ENCODE data around the gene SLC6A15.

Gene SLC6A15

DNA sequence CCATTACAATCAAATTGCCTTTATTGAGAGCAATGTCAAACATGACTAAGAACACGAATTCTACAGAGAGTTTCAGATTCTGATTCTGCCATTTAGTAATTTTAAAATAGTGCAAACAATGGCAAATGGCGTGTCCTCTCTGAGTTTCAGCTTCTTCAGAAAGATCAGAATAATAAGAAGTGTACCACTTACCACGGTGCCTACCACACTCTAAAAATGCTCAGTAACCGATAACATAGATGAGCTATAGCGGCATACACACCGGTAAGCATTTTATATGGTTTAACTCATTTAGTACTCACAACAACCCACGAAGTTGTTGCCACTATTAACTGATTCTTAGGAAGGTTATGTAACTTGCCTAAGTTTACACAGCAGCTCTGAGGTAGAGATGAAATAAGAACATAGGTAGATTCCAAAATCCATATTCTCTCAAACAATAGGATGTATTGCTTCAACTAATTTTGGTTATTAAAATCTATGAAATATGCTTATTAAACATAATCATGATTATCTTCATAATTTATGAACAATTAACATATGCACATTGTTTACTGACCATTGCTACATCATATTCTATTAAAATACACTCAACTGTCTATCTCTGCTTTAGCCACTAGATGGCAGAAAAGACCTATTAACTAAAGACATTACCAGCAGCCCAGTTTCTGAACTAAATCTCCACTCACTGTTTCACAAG lies 38.3 kb downstream of the SLC6A15 start:
- DNase-seq (ENCODE audit: low read depth), result peak; percentile 34

GRCh38 chr12:84862186-84862585 lies 50.4 kb downstream of the SLC6A15 start:
- DNase-seq (ENCODE audit: low read depth), result no peak

GRCh38 chr12:84860718-84861117 lies 51.9 kb downstream of the SLC6A15 start:
- DNase-seq (ENCODE audit: low read depth), result no peak

- DNase-seq (ENCODE audit: low read depth), result no peak
Observed at GRCh38 chr12:84858796-84859195, 53.8 kb downstream of the SLC6A15 start.

- no peak for DNase-seq (ENCODE audit: low read depth)
Observed at GRCh38 chr12:84857525-84858208, 54.9 kb downstream of the SLC6A15 start.

GRCh38 chr12:84856156-84856900 lies 56.3 kb downstream of the SLC6A15 start:
- DNase-seq (ENCODE audit: low read depth), result peak; percentile 6

- no peak for DNase-seq (ENCODE audit: low read depth)
Observed at GRCh38 chr12:84843593-84844144, 68.9 kb downstream of the SLC6A15 start.

DNA sequence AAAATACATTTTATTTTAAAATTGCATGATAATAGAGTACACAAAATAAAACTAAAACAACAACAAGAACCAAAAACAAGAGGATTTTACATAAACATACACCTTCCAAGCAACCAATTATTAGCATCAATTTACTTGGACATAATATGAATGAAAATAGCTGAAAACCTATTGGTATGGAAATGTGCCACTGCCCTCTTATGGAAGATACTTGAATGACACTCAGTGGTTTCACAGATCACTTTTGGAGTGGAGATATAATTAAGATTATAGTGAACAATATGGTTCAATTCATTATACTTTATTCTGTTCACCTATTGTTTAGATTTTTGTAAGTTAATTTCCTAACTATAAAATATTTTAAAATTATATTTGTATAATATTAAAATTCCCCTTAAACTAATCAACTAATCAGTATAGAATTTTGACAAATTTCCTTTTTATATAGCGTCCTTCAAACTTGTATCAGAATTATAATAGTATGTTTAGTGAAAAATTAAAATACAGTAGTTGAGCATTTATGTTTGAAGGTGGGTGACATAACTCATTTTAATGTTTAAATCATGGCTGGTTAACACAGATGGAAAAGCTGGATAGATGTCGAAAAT lies 70.1 kb downstream of the SLC6A15 start:
- DNase-seq (ENCODE audit: low read depth), result peak; percentile 34

DNA sequence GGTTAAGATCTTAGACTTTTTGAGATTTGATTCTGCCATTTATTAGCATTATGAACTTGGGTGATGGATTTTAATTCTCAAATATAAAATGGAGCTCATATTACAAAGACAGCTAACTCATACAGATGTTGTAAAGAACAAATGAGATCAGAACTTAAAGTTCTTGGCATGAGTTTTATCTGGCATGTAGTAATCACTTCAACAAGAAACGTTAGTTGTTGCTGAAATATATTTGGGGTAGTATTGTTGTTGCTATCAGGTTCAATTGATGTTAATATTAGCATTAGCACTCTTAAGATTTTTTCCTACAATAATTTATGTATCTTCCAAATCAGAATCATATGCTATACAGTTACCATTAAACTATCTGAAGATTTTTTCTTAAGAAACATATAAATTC lies 71.0 kb downstream of the SLC6A15 start:
- DNase-seq (ENCODE audit: low read depth), result no peak

DNA sequence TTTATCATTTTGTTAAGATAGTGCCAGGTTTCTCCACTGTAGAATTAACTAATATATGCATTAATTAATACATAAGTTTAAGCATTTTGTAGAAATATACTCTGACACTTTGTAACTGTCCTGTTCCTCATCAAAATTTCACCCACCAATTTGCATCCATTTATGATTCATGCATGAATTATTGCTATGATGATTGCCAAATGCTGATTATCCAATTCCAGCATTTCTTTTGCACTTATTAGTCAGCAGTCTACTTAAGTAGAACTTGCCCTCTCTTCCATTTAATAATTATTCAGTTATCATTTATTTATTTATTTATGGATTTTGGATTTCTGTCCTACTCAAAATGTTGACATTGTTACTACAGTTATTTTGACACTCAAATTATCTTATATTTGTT lies 72.2 kb downstream of the SLC6A15 start:
- no peak for DNase-seq (ENCODE audit: low read depth)

- DNase-seq (ENCODE audit: low read depth), result no peak
Observed at GRCh38 chr12:84826925-84827324, 85.7 kb downstream of the SLC6A15 start.

GRCh38 chr12:84825149-84825548 lies 87.5 kb downstream of the SLC6A15 start:
- no peak for DNase-seq (ENCODE audit: low read depth)

DNA sequence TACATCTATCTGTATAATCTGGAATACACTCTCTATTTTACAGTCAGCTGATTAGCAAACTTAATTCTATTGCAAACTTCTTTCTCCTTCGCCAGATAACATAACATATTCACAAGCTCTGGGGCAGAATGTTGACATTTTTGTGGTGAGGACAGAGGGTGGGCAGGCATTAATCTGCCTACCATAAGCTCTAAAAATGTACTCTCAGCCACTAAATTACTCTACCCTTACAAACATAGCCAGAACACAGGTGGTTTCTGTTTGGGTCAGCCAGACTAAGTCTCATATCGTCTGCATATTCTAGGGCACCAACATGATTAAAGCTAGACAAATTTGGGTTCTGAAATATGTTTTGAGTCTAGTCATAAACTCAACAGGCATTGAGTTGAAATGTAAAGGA lies 90.1 kb downstream of the SLC6A15 start:
- DNase-seq (ENCODE audit: low read depth), result no peak

DNA sequence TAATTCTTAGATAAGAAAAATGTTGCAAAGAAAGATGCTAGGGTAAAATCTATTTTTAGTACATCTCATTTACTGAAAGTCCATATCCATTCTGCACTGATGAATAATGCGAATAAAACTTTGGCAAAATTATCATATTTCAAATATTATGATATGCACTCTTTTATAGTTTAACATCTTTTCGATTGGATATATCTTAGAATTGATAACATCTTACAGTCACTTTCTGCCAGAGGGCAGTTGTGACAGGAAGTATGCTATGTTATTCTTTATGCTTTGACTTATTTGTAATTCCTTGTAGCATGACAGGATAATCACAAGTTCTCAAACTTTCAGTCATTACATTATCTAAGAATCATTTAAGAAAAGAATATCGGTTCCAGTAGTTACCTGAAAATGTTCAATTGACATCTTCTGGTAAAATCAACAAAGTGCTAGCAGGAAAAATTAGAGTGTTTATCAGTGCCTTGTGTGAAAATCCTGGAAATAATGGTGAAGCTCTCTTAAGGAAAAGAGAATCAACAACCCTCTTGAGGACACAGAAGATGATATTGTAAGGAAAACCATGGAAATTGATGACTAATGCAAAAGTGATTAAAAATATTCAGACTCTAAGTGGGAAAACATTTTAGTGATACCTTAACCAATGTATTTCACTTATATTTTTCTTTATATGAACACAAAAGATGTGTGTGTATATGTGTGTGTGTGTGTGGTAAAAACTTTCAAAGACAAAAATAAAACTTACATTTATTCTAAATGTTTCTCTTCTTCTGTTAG lies 95.5 kb downstream of the SLC6A15 start:
- DNase-seq (ENCODE audit: low read depth), result peak; percentile 13

DNA sequence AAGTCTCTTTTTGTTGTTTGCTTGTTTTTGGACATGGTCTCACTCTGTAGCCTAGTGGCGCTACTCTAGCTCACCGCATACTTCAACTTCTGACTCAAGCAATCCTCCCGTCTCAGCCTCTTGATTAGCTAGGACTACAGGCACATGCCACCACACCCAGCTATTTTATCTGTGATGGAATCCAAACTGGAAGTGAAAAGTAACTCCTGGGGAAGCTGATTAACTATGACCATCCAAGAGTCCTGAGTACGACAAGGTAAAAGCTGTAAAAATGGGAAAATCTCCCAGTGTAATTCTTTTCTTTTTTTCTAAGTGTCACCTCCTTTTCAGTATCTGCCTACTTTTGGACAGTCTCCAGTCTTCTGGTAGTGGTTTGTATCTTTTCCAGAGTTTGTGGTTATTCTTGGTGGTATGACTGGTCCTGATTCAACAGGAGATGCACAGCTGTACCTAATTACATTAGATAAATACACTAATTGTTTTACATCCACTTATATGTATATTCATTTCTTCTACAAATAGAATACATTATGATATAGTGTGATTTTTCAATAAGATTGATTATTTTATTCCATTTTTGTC lies 97.8 kb downstream of the SLC6A15 start:
- DNase-seq (ENCODE audit: low read depth), result peak; percentile 61

DNA sequence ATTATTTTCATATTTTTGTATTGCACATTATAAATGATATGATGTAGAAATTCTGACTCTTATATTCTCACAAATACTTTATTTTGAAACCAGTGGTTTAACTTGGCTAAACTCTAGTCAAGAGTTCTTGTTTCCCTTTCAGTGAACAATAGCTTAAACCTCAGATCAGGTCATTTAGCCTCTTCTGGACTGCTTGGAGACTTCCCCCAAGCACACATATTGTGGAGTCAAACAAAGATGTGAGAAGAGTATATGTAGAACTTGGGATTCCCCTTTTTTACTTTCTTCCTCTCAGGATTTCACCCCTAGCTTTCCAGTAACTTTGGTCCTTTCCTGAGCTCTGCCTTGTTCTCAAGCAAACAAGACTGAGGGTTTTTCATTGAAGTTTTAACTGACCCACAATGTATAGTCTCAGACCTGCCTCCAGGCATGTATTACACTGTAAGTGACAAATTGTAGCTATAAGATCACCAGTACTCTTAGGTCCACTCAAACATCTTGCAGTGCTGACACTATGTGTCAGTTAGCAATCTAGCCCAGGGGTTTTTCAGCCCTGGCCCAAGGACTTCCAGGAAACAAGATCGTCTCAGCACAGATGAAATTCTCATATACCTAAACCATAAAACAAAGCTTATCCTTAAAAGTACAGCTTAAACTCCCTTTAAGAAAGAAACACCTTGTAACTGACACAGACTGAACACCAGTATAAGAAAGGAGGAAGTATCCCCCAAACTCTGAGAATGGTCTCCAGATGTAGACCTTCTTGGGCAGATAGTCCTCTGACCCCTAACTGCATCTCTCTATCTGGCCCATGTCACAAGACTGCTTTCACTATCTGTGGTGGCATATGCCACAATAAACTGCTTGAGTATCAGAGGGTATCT lies 98.6 kb downstream of the SLC6A15 start:
- no peak for DNase-seq (ENCODE audit: low read depth)

- DNase-seq (ENCODE audit: low read depth), result no peak
Observed at GRCh38 chr12:84811291-84811690, 101.3 kb downstream of the SLC6A15 start.

DNA sequence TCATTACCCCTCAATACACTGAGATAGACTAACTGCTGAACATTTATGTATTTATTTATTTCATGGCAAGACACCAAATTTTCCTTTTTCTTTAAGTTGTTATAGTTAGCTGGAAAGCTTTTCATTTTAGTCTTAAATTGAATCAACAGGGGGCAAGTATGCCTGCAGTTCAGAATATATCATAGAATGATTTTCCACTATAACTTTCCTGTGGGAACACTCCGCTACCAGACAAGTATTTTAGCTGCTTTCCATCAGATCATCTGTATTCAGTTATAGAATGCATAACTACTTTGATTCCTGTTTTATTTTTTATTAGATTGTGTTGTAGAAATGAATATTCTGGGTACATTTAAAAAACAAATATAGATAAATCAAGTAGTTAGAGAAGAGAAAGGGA lies 102.0 kb downstream of the SLC6A15 start:
- no peak for DNase-seq (ENCODE audit: low read depth)

Data from HS-5 (cell line).